Activated T-helper 1 cell treated with Interleukin-2 at 50 U/mL for 16 hours (primary cell): ENCODE data around the gene SLC18A3.

Experiments used
- DNase-seq: peaks from one replicate; pipeline ENCODE4 v3.0.0-alpha.2; 2020; ENCODE audit warnings: low read depth

SLC18A3 gene

DNA sequence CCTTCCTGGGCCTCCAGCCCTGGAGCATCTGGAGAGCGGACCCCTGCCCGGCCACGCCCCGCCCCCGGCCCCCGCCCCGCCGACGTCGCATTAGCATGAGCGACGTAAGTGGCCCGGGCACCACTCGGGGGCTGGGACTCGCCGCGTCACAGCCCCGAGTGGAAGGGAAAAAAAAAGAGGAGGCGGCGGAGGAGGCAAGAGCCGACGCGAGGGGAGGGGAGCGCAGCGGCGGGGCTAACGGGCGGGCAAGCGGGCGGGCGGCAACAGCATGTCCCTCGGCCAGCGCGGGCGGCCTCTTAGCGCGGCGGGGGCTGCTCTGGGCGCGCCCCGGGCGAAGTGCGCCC lies at the start of gene SLC18A3:
TSS of gene SLC18A3 (plus strand) at position 197 of the 344 bp plus-strand sequence. CDS start 431 bp downstream, outside the sequence.
- no peak for DNase-seq

- DNase-seq, result no peak
These were observed 49.6 kb upstream of the SLC18A3 start for GRCh38 chr10:49560526-49560925.

DNA sequence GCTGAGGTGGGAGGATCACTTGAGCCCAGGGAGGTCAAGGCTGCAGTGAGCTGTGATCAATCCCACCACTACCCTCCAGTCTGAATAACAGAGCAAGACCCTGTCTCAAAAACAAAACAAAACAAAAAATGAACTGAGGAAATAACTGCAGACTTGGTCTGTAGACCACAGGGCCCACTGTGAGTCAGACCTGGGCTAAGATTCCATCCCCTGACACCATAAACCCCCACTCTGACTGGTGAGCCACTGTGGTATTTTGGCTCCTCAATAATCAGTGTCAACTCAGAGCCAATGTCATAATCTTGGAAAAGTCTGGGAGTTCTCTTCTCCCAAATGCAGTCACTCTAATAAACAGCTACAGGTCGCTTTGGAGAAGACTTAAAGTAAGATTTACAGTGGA lies 47.2 kb upstream of the SLC18A3 start:
- no peak for DNase-seq

DNA sequence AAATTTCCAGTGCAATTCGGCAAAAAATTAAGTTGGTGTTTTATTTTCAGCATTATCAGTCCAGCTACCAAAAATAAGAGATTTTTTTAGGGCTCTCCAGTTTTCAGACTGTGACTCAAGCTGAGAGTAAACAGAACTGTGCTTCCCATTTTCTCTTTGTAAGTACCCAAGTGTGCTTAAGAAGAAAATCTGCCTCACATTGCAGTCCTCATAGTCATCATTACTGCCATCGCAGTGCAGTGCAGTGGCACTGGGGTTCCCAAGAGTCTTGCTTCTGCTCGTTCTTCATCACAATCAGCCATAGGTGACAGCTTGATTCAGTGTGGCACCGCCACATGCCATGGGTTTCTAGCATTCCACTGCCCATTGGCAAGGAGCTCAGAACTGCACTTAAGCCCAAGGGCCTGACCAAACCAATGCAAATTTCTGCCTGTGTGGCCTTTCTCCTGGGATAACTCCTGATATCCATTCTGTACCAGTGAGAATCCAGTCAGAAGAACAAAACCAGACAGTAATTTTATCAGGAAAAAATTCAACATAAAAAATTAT lies 45.6 kb upstream of the SLC18A3 start:
- DNase-seq, result no peak

- no peak for DNase-seq
These were observed 42.3 kb upstream of the SLC18A3 start for GRCh38 chr10:49567810-49568209.

DNA sequence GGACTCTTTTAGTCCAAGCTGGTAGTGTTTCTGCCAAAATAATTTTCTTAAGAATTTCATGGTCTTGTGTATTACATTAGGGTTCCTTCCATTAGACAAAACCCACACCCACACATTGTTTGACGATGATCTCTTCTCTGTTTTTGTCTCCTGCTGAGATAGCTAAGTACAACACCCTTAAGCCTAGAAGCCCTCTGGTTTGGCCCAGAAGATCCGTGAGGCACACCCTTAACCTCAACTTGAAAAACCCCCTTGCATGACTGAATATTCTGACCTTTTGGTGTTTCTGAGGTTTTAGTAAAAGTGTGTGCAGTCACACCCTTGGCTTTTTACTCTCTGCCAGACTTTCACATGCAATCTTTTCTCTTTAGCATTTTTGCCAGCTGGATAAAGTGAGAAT lies 41.9 kb upstream of the SLC18A3 start:
- DNase-seq, result no peak

DNA sequence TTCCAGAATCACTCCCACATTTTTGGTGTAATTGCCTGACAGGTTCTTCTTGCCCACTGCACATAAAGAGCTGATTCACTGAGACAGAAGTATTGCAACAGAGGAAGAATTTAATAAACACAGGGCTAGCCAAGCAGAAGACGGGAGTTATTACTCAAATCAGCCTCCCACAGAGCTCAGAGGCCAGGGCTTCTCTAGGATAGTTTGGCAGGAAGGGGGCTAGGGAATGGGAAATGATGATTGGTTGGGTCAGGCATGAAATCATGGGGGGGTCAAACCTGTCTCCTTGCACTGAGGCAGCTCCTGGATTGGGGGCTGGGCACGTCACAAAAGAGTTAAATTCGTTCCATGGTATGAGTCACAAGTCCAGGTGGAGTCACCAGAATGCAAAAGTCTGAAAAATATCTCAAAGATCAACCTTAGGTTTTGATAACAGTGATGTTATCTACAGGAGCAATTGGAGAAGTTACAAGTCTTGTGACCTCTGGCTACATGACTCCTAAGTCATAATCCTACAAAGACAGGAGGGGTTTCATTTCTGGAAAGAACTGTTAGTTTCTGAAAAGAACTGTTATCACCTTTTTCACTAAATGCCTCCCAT lies 41.0 kb upstream of the SLC18A3 start:
- no peak for DNase-seq

- DNase-seq, result no peak
These were observed 38.7 kb upstream of the SLC18A3 start for GRCh38 chr10:49571388-49571787.

GRCh38 chr10:49572594-49573114 lies 37.5 kb upstream of the SLC18A3 start:
- no peak for DNase-seq

DNA sequence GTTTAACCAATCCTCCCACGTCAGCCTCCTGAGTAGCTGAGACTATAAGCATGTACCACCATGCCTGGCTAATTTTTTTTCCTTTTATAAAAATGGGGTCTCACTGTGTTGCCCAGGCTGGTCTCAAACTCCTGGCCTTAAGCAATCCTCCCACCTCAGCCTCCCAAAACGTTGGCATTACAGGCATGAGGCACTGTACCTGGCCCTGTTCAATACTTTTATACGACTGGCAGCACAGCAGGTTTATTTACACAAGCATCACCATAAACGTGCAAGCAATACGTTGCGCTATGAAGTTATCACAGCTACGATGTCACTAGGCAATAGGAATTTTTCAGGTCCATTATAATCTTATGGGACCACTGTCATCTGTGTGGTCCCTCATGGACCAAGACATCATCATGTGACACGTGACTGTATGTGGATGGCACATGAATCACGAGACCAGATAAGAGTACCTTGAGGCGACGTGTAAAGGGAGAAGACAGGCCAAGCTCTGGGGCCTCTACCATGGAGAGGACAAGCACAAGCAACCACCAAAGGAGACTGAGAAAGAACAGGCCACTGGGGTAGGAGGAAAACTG lies 34.5 kb upstream of the SLC18A3 start:
- no peak for DNase-seq

DNA sequence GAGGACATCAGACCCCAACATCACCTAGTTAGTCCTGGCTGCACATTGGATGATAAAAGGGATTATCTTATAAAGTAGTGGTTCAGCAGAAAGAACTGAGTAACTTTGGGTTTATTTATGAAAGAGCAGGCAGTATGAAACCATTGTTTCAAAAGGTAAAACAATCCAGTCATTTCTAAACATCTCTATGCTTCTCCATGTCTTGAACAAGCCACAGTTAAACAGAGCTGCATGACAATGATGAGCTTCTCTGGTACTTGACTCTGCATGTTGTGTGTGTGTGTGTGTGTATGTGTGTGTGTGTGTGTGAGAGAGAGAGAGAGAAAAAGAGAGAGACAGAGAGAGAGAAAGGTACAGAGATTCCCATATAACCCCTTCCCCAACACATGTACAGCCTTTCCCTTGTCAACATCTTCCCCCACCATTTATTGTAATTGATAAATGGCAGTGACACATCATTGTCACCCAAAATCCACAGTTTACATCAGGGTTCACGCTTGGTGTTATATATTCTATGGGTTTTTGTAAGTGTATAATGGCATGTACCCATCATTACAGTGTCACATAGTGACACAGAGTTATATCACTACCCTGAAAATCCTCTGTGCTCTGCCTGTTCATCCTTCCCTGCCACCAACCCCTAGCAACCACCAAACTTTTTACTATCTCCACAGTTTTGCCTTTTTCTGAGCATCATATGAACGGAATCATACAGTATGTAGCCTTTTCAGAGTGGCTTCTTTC lies 32.8 kb upstream of the SLC18A3 start:
- DNase-seq, result no peak

DNA sequence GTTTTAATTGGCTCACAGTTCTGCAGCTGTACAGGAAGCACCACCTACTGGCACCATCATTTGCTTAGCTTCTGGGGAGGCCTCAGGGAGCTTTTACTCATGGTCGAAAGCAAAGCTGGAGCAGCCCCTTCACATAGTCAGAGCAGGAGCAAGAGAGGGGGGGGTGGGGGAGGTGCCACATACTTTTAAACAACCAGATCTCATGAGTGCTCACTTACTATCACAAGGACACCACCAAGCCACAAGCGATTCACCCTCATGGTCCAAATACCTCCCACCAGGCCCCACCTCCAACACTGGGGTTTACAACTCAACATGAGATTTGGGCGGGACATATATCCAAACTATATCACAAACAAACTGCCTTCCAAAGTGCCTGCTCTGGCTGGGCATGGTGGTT lies 31.7 kb upstream of the SLC18A3 start:
- DNase-seq, result no peak

DNA sequence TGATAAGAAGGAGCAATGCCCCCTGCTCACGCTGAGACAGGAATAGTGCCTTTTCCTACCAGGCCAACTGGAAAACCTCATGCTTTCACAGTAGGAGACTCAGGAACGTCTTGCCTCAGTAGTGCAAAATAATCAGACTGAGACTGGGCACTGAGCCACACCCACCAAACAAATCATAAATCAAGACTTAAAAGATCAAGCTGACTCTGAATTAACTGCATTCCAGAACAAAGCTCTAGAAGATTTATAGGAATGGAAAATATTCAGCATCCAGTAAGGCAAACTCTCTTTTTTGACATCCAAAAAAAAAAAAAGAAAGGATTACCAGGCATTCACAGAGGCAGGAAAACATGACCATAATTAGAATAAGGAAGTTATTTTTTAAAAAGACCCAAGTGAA lies 30.5 kb upstream of the SLC18A3 start:
- DNase-seq, result no peak

DNA sequence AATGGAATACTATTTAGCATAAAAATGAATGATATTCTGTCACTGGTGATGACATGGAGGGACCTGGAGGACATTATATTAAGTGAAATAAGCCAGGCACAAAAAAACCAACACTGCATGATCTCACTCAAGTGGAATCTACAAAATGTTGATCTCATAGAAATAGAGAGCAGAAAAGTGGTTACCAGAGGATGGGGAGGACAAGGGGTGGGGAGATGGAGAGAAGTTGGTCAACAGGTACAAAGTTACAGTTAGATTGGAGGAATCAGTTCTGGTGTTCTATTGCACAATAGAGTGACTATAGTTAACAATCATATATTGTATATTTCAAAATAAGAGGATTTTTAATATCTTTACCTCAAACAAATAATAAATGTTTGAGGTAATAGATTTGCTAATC lies 24.7 kb upstream of the SLC18A3 start:
- no peak for DNase-seq

GRCh38 chr10:49587981-49588380 lies 22.1 kb upstream of the SLC18A3 start:
- no peak for DNase-seq

DNA sequence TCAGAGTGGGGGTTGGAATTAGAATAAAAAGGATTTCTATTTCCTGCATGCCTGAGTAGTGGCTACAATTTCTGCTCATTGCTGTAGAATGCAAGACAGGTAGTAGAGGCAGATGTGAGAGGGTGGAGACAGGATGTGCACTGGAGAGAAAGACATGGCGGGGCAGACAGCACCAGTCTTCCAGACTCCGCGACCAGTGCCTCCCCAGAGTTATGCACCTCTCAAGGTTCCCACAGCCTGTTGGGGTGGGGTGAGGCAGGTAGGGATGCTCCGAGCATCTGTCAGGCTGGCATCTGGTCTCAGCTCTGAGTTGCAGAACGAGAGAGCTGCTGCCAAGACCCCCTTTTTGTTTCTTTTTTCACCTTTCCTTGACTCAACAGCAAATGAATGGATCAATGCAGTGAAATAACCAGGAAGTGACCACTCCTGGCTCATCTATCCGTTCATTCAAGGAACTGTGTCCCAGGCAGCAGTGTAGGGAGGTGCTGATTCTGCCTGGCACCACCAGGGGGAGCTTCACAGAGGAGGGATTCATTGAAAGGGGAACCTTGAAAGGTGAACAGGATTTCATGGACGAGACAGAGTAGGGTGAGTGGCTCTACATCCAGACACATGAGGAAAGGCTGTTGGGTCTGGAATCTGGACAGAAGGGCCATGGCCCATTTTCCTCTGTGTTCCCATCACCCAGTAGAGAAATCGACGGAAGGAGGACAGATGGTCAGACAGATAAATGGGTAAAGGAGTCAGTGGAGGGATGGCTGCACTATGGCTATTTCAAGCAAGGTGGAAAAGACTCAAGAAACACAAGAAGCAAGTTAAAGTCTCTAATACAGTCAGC lies 17.2 kb upstream of the SLC18A3 start:
- DNase-seq, result peak; percentile 12

GRCh38 chr10:49593564-49593875 lies 16.6 kb upstream of the SLC18A3 start:
- no peak for DNase-seq

GRCh38 chr10:49593998-49594397 lies 16.1 kb upstream of the SLC18A3 start:
- DNase-seq, result no peak

DNA sequence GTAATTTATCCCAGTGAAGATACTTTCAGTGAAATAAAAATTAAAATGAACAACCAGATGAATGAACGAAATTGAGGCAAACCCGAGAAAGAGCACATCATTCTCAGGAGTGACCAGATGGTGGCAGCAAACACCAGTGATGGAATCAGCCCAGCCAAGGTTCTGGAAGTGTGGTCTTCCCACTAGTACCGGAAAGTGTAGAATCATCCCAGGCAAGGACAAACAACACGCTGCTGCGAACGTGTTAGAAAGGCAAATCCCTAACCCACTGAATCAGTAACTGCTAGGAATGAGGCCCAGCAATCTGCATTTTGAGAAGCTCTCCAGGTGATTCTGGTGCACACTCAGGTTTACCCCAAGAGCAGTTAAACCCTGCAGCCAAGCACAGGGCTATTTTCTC lies 15.5 kb upstream of the SLC18A3 start:
- DNase-seq, result no peak

GRCh38 chr10:49595003-49595712 lies 15.0 kb upstream of the SLC18A3 start:
- no peak for DNase-seq

GRCh38 chr10:49595713-49596492 lies 14.2 kb upstream of the SLC18A3 start:
- no peak for DNase-seq
